Ishikawa (cell line): Measurements from ENCODE around the gene GLYATL2.

Source experiments
- CEBPB ChIP-seq: IDR thresholded peaks from 2 replicates; pipeline ENCODE4 v1.6.1; 2012
- CREB1 ChIP-seq: IDR thresholded peaks from 2 replicates; pipeline ENCODE4 v1.6.1; 2012; ENCODE audit warnings: low read depth
- EGR1 ChIP-seq: IDR thresholded peaks from 2 replicates; pipeline ENCODE4 v1.6.1; 2012
- EP300 ChIP-seq: IDR thresholded peaks from 2 replicates; pipeline ENCODE4 v1.6.1; 2012; ENCODE audit warnings: borderline replicate concordance
- FOXM1 ChIP-seq: IDR thresholded peaks from 2 replicates; pipeline ENCODE4 v1.6.1; 2012; ENCODE audit warnings: low read depth, borderline replicate concordance
- NFIC ChIP-seq: IDR thresholded peaks from 2 replicates; pipeline ENCODE4 v1.6.1; 2012
- RAD21 ChIP-seq: IDR thresholded peaks from 2 replicates; pipeline ENCODE4 v1.6.1; 2012; ENCODE audit warnings: low read depth
- TAF1 ChIP-seq: IDR thresholded peaks from 2 replicates; pipeline ENCODE4 v1.6.1; 2012; ENCODE audit warnings: low read depth, mild to moderate bottlenecking
- TCF12 ChIP-seq: IDR thresholded peaks from 2 replicates; pipeline ENCODE4 v1.6.1; 2012; ENCODE audit warnings: low read depth
- TEAD4 ChIP-seq: IDR thresholded peaks from 2 replicates; pipeline ENCODE4 v1.6.1; 2012
- YY1 ChIP-seq: IDR thresholded peaks from 2 replicates; pipeline ENCODE4 v1.6.1; 2012; ENCODE audit warnings: low read depth
- ZBTB7A ChIP-seq: IDR thresholded peaks from 2 replicates; pipeline ENCODE4 v1.6.1; 2012; ENCODE audit warnings: low read depth
- TF ChIP-seq, protein P1 (sequence below): IDR thresholded peaks from 2 replicates; pipeline ENCODE4 v1.6.1; 2012
- TF ChIP-seq, protein P2 (sequence below): IDR thresholded peaks from 2 replicates; pipeline ENCODE4 v1.6.1; 2012
- TF ChIP-seq, protein P3 (sequence below): IDR thresholded peaks from 2 replicates; pipeline ENCODE4 v1.6.1; 2012; ENCODE audit warnings: low read depth, mild to moderate bottlenecking

GLYATL2 gene, protein sequence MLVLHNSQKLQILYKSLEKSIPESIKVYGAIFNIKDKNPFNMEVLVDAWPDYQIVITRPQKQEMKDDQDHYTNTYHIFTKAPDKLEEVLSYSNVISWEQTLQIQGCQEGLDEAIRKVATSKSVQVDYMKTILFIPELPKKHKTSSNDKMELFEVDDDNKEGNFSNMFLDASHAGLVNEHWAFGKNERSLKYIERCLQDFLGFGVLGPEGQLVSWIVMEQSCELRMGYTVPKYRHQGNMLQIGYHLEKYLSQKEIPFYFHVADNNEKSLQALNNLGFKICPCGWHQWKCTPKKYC

DNA sequence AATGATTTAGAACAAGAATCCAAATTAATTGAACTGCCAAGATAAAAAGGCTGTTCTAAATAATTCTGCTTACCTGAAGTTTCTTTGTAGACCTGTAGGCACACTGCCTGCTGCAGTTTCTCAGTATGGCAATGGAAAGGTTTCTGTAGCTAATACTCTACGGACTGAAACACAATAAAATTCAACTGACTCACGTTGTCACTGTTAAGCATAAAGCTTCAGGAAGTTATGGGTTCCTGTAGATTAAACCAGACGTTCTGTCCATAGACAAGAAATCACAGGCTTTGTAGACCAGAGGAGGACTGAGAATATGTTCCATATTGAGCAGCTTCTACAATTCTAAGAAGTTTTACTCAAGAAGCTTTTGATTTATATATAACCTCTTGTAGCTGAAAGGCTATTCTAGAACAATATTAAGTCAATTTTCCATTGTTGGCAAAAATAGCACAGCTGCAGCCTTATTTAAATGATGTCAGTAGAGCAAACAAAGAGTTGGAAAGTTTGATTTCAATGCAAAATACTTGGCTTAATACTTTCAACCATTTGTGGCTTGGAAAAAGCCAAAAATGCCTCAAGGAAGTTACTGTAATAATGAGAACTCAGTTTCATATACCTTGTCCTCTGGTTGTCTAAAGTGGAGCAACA, at the start of gene GLYATL2:
GLYATL2 (minus strand) TSS at position 344 of the 645 bp plus-strand sequence. CDS start 5,092 bp downstream, outside the sequence.
- TF ChIP-seq FOXM1, result no peak
- TF ChIP-seq TAF1, result no peak
- TF ChIP-seq NFIC, result no peak
- TF ChIP-seq CEBPB, result no peak
- TF ChIP-seq EGR1, result no peak
- TF ChIP-seq YY1, result no peak
- TF ChIP-seq, protein P1, sequence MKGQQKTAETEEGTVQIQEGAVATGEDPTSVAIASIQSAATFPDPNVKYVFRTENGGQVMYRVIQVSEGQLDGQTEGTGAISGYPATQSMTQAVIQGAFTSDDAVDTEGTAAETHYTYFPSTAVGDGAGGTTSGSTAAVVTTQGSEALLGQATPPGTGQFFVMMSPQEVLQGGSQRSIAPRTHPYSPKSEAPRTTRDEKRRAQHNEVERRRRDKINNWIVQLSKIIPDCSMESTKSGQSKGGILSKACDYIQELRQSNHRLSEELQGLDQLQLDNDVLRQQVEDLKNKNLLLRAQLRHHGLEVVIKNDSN, result no peak
- no peak for TF ChIP-seq RAD21
- TF ChIP-seq EP300, result no peak
- TF ChIP-seq TCF12, result no peak
- no peak for TF ChIP-seq ZBTB7A
- TF ChIP-seq, protein P2, sequence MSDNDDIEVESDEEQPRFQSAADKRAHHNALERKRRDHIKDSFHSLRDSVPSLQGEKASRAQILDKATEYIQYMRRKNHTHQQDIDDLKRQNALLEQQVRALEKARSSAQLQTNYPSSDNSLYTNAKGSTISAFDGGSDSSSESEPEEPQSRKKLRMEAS, result no peak
- no peak for TF ChIP-seq TEAD4

DNA sequence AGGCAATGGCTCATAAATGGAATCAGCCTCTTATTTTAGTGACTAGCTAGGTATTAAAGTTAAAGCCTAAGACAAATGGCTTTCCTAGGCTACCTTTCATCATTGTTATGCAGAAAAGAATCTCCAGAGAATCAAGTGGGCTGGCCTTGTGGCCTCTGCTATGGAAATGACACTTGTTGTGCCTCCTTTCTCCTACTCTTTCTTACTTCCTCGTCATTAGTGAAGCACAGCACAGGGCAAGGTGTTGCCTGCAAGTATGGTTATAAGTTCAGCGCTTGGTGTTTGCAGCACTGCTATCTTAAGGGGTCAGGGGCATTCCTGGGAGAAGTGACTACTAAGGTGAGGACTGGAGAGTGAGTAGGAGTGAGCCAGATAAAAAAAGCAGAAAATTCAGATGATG, 49.4 kb upstream of the GLYATL2 start:
- TF ChIP-seq EP300 (no peak), TEAD4 (no peak), TAF1 (no peak), ZBTB7A (no peak), FOXM1 (no peak), TCF12 (no peak), CEBPB (no peak), CREB1 (no peak), NFIC (no peak), YY1 (no peak), EGR1 (no peak), RAD21 (no peak)
- TF ChIP-seq, protein P3, sequence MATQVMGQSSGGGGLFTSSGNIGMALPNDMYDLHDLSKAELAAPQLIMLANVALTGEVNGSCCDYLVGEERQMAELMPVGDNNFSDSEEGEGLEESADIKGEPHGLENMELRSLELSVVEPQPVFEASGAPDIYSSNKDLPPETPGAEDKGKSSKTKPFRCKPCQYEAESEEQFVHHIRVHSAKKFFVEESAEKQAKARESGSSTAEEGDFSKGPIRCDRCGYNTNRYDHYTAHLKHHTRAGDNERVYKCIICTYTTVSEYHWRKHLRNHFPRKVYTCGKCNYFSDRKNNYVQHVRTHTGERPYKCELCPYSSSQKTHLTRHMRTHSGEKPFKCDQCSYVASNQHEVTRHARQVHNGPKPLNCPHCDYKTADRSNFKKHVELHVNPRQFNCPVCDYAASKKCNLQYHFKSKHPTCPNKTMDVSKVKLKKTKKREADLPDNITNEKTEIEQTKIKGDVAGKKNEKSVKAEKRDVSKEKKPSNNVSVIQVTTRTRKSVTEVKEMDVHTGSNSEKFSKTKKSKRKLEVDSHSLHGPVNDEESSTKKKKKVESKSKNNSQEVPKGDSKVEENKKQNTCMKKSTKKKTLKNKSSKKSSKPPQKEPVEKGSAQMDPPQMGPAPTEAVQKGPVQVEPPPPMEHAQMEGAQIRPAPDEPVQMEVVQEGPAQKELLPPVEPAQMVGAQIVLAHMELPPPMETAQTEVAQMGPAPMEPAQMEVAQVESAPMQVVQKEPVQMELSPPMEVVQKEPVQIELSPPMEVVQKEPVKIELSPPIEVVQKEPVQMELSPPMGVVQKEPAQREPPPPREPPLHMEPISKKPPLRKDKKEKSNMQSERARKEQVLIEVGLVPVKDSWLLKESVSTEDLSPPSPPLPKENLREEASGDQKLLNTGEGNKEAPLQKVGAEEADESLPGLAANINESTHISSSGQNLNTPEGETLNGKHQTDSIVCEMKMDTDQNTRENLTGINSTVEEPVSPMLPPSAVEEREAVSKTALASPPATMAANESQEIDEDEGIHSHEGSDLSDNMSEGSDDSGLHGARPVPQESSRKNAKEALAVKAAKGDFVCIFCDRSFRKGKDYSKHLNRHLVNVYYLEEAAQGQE, result no peak
- TF ChIP-seq, protein P1, result no peak
- TF ChIP-seq, protein P2, result no peak

DNA sequence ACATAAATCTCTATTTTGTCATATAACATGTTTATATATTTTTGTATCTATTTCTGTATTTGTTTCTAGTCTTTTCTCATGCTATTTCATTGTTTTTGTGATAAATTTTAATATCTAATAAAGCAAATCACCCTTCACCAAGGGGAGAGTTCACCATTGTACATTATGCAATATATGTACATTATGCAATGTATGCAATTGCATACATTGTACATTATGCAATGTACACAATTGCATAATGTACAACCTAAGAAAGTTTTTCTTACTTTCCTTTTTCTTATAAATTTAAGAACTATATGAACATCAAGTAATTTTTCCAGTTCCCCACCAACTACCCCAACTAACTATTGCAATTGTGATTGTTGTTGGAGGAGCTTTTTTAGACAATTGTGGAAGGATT, 44.1 kb upstream of the GLYATL2 start:
- TF ChIP-seq FOXM1 (no peak), TAF1 (no peak)

DNA sequence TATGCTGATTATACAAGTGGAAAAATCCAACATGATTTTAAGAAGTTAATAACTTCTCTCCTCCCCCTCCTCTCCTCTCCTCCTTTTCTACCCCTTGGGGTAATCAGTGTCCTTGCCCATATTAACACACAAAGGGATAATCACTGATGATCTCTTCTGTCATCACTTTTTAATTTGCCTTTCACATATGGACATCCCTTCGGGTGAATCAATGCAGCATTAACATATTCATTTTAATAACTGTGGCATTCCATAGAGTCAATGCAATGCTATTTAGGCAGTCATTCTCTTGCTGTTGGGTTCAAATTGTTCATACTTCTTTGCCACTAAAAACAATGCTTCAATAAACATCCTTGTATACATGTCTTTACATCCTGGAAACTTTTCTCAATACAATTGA, 42.9 kb upstream of the GLYATL2 start:
- TF ChIP-seq RAD21, result no peak
- TF ChIP-seq TCF12, result no peak
- TF ChIP-seq ZBTB7A, result no peak
- TF ChIP-seq CEBPB, result no peak
- no peak for TF ChIP-seq EP300
- no peak for TF ChIP-seq FOXM1
- no peak for TF ChIP-seq YY1
- TF ChIP-seq, protein P3, result no peak
- TF ChIP-seq EGR1, result no peak
- TF ChIP-seq TAF1, result no peak
- TF ChIP-seq, protein P2, result no peak
- no peak for TF ChIP-seq CREB1
- TF ChIP-seq, protein P1, result no peak
- TF ChIP-seq NFIC, result no peak

DNA sequence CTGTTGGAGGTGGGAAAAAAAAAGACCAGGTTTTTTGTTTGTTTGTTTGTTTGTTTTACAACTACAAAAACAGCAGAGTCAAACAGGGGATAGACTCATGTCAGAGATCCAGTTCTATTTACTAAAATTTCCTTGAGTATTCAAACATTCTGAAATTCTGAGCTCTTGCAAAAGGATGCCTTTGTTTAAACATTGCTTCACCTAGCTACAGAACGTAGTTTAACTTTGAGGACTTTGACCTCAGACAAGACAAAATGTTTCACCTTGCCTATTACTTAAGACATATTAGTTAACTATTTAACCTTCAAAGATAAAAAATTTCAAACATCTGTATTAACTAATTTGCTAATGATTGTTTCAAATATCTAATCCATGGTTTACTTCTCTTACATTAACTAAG, 36.1 kb upstream of the GLYATL2 start:
- TF ChIP-seq ZBTB7A (no peak), TAF1 (no peak), TEAD4 (no peak), RAD21 (no peak), EP300 (no peak), TCF12 (no peak), NFIC (no peak), CREB1 (no peak), CEBPB (no peak), EGR1 (no peak), FOXM1 (no peak), YY1 (no peak)
- TF ChIP-seq, protein P2, result no peak
- TF ChIP-seq, protein P1, result no peak
